GM21528 (cell line): ENCODE measurements around the gene RECQL5.

Experiments
- ATAC-seq: cut with Tn5 transposase; IDR thresholded peaks from one replicate; pipeline ENCODE4 v1.9.1; 2021; ENCODE audit warnings: mild to moderate bottlenecking, moderate library complexity; ENCODE audit not compliant: unreplicated experiment, low FRiP score

Gene RECQL5

GRCh38 chr17:75689441-75689873, 22.5 kb upstream of the RECQL5 start:
- ATAC-seq: no peak

GRCh38 chr17:75688209-75688825, 21.4 kb upstream of the RECQL5 start:
- no peak for ATAC-seq

- no peak for ATAC-seq
Observed at GRCh38 chr17:75685499-75685898, 18.5 kb upstream of the RECQL5 start.

- no peak for ATAC-seq
Observed at GRCh38 chr17:75684924-75685323, 18.0 kb upstream of the RECQL5 start.

- no peak for ATAC-seq
Observed at GRCh38 chr17:75684249-75684648, 17.3 kb upstream of the RECQL5 start.

GRCh38 chr17:75683583-75683982, 16.6 kb upstream of the RECQL5 start:
- ATAC-seq: no peak

- ATAC-seq: no peak
Observed at GRCh38 chr17:75681289-75681688, 14.3 kb upstream of the RECQL5 start.

- ATAC-seq: no peak
Observed at GRCh38 chr17:75680431-75680830, 13.5 kb upstream of the RECQL5 start.

- ATAC-seq: no peak
Observed at GRCh38 chr17:75679706-75680211, 12.8 kb upstream of the RECQL5 start.

GRCh38 chr17:75676461-75676860, 9.5 kb upstream of the RECQL5 start:
- no peak for ATAC-seq

GRCh38 chr17:75673487-75673886, 6.5 kb upstream of the RECQL5 start:
- no peak for ATAC-seq

- ATAC-seq: no peak
Observed at GRCh38 chr17:75672011-75672410, 5.1 kb upstream of the RECQL5 start.

- ATAC-seq: no peak
Observed at GRCh38 chr17:75670868-75671267, 3.9 kb upstream of the RECQL5 start.

GRCh38 chr17:75668489-75668888, 1.5 kb upstream of the RECQL5 start:
- ATAC-seq: no peak

- ATAC-seq: no peak
Observed at GRCh38 chr17:75667825-75668224, 871 bp upstream of the RECQL5 start.

- no peak for ATAC-seq
Observed at GRCh38 chr17:75665981-75666380, 973 bp downstream of the RECQL5 start.

GRCh38 chr17:75664099-75664549, 2.8 kb downstream of the RECQL5 start:
- peak; percentile 76 for ATAC-seq

- ATAC-seq: no peak
Observed at GRCh38 chr17:75662511-75662910, 4.4 kb downstream of the RECQL5 start.

GRCh38 chr17:75661531-75661930, 5.4 kb downstream of the RECQL5 start:
- ATAC-seq: no peak

GRCh38 chr17:75658237-75658636, 8.7 kb downstream of the RECQL5 start:
- no peak for ATAC-seq

- ATAC-seq: no peak
Observed at GRCh38 chr17:75654176-75654575, 12.8 kb downstream of the RECQL5 start.

- no peak for ATAC-seq
Observed at GRCh38 chr17:75652934-75653549, 13.9 kb downstream of the RECQL5 start.
